ENCODE results near the gene ATL1.

ATL1 gene

DNA sequence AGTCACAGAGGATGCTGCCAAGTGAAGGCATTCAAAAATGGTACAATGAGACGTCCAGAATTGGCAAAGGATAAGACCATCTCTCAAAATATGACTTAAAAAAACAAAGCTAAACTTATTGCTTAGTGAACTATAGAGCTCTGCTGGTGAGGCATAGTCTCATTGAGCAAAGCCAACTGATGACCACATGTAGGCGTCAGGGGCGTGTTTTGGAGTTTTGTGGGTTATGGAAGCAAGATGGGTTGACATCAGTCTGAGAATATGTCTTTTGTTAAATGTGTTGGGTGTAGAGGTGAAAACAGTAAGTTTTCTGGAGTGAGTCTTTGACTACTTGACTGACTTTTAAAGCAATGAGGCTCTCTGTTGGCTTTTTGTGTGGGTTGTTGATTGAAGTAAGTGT, 47.2 kb downstream of the ATL1 start:
- TF ChIP-seq CTCF (IDR thresholded peaks at IDR 0.05; ENCODE audit: low read depth, low read length, missing control alignments) = no peak
- no peak for DNase-seq (ENCODE audit: extremely low read depth, low read depth)
- no peak overlapping the region for H3K4me3 ChIP-seq (replicated peaks; ENCODE audit: low read depth, low read length)

DNA sequence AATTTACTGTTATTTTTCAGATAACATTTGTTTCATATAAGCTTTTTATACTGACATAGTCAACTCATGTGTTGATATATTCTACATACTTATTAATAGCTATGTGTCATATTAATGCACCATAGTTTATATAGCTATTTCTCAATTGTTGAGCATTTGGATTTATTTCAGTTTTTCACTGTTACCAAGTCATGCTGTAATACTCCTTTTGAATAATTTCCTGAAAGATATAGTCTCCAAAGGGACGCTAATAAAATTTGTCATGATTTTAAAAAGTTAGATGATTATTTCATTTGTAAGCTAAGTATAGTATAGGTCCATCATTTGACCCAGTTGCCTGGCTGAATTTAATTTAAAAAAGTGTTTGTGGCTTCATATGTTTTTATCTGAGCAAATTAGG, 47.8 kb downstream of the ATL1 start:
- DNase-seq (ENCODE audit: extremely low read depth, low read depth) = no peak
- H3K4me3 ChIP-seq (replicated peaks; ENCODE audit: low read depth, low read length) = no peak overlapping the region
- TF ChIP-seq CTCF (IDR thresholded peaks at IDR 0.05; ENCODE audit: low read depth, low read length, missing control alignments) = no peak

DNA sequence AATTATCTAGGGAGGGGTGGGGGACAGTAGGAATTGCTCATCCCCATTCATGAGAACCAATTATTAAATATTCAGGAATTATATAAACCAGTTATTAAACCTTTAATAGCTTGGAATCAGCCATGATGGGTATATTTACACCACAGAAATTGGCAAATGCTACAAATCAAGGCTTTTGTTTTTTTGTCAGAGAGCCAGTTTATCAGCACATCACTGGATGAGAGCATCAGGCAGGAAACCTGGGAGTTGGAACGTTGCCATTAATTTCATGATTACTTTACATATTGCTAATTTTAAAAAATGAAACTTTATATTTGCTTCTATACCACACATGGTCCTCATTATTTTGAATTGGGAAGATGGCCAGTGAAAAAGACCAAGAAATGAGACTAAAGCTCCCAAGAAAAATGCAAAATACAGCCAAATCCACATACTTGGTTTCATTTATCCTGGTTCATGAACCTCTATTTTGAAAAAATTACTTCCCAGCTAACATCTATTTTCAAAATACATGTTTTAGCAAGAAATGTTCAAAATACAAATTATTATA, 48.4 kb downstream of the ATL1 start:
- no peak for DNase-seq (ENCODE audit: extremely low read depth, low read depth)
- no peak overlapping the region for H3K4me3 ChIP-seq (replicated peaks; ENCODE audit: low read depth, low read length)
- TF ChIP-seq CTCF (IDR thresholded peaks at IDR 0.05; ENCODE audit: low read depth, low read length, missing control alignments) = no peak

GRCh38 chr14:50610465-50610864, 50.5 kb downstream of the ATL1 start:
- H3K4me3 ChIP-seq (replicated peaks; ENCODE audit: low read depth, low read length) = no peak overlapping the region
- TF ChIP-seq CTCF (IDR thresholded peaks at IDR 0.05; ENCODE audit: low read depth, low read length, missing control alignments) = no peak
- no peak for DNase-seq (ENCODE audit: extremely low read depth, low read depth)

DNA sequence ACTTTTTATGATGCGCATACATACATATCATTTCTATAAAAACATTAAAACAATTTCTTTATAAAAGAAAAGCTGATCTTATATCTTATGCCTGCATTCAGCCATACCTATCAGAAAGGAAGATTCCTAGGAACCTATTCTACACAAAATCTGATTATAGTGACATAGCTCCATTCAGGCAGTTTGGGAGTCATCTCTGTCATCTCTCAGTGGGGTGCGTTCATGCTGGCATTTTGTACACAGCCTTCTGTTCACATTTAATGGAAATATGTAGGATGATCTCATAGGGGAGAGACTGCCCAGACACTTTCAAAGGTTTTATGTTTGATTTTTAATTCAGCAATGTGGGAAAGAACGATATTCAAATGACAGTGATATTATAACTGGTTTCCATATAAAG, 52.9 kb downstream of the ATL1 start:
- DNase-seq (ENCODE audit: extremely low read depth, low read depth) = no peak
- TF ChIP-seq CTCF (IDR thresholded peaks at IDR 0.05; ENCODE audit: low read depth, low read length, missing control alignments) = no peak

GRCh38 chr14:50615056-50615455, 55.1 kb downstream of the ATL1 start:
- no peak for TF ChIP-seq CTCF (IDR thresholded peaks at IDR 0.05; ENCODE audit: low read depth, low read length, missing control alignments)
- no peak for DNase-seq (ENCODE audit: extremely low read depth, low read depth)
- no peak overlapping the region for H3K4me3 ChIP-seq (replicated peaks; ENCODE audit: low read depth, low read length)

More for the DNA sequence above, 52.9 kb downstream of the ATL1 start:
- no peak overlapping the region for H3K4me3 ChIP-seq (replicated peaks; ENCODE audit: low read depth, low read length)

- H3K4me3 ChIP-seq (replicated peaks; ENCODE audit: low read depth, low read length) = no peak overlapping the region
- no peak for TF ChIP-seq CTCF (IDR thresholded peaks at IDR 0.05; ENCODE audit: low read depth, low read length, missing control alignments)
- no peak for DNase-seq (ENCODE audit: extremely low read depth, low read depth)
Measured at GRCh38 chr14:50615552-50615951, 55.6 kb downstream of the ATL1 start.

All from HFF-Myc (cell line).